GM12878 (cell line): ENCODE measurements around the gene ZC3H10.

Experiments used
- CTCF ChIP-seq, 3 experiments: IDR thresholded peaks in 2 of 3; conservative IDR thresholded peaks in 1 of 3; 2 replicates each; pipeline ENCODE4 v1.5.1; 2011; ENCODE audit warnings: low read depth in 3 of 3, low read length in 3 of 3, mild to moderate bottlenecking in 3 of 3, control low read depth in 2 of 3, moderate library complexity in 2 of 3, inconsistent platforms in 1 of 3, mixed read lengths in 1 of 3; ENCODE audit not compliant: control insufficient read depth in 2 of 3, insufficient read depth in 1 of 3; ENCODE audit errors: extremely low read depth in 1 of 3
- GABPA ChIP-seq: IDR thresholded peaks from 2 replicates; pipeline ENCODE4 v1.6.1; 2014; ENCODE audit warnings: antibody characterized with exemption, low read depth, mild to moderate bottlenecking, inconsistent platforms

- TF ChIP-seq CTCF (IDR thresholded peaks at IDR 0.05 in 2 of 3, conservative IDR thresholded peaks at IDR 0.05 in 1 of 3; ENCODE audit: control insufficient read depth in 2 of 3, extremely low read depth in 1 of 3, insufficient read depth in 1 of 3, low read depth in 3 of 3, low read length in 3 of 3) (no peak), GABPA (no peak)
Measured at GRCh38 chr12:56145217-56145616, 27.2 kb downstream of the ZC3H10 start.
